GM18861 (cell line): ENCODE measurements around the gene UTF1.

ENCODE experiments used
- ATAC-seq: cut with Tn5 transposase; IDR thresholded peaks from one replicate; pipeline ENCODE4 v1.9.1; 2021; ENCODE audit not compliant: unreplicated experiment

UTF1 gene

GRCh38 chr10:133196221-133196915 is 33.6 kb upstream of the UTF1 start:
- ATAC-seq = no peak

- no peak for ATAC-seq
These were observed 32.9 kb upstream of the UTF1 start for GRCh38 chr10:133196936-133197758.

- no peak for ATAC-seq
These were observed 32.2 kb upstream of the UTF1 start for GRCh38 chr10:133197786-133198185.

GRCh38 chr10:133198206-133198605 is 31.8 kb upstream of the UTF1 start:
- ATAC-seq = no peak

GRCh38 chr10:133198621-133199487 is 31.2 kb upstream of the UTF1 start:
- no peak for ATAC-seq

- no peak for ATAC-seq
These were observed 30.5 kb upstream of the UTF1 start for GRCh38 chr10:133199488-133199885.

GRCh38 chr10:133199992-133200611 is 29.9 kb upstream of the UTF1 start:
- ATAC-seq = no peak

GRCh38 chr10:133200621-133201031 is 29.4 kb upstream of the UTF1 start:
- no peak for ATAC-seq

- ATAC-seq = no peak
These were observed 28.7 kb upstream of the UTF1 start for GRCh38 chr10:133201151-133201947.

- ATAC-seq = no peak
These were observed 27.9 kb upstream of the UTF1 start for GRCh38 chr10:133201948-133202725.

GRCh38 chr10:133202778-133203651 is 27.0 kb upstream of the UTF1 start:
- ATAC-seq = no peak

- no peak for ATAC-seq
These were observed 26.3 kb upstream of the UTF1 start for GRCh38 chr10:133203652-133204195.

GRCh38 chr10:133204226-133205015 is 25.6 kb upstream of the UTF1 start:
- ATAC-seq = no peak

- ATAC-seq = no peak
These were observed 24.9 kb upstream of the UTF1 start for GRCh38 chr10:133205146-133205545.

GRCh38 chr10:133206356-133207040 is 23.5 kb upstream of the UTF1 start:
- ATAC-seq = no peak

- no peak for ATAC-seq
These were observed 22.9 kb upstream of the UTF1 start for GRCh38 chr10:133207041-133207600.
